HEK293 (cell line): Measurements from ENCODE around the gene EIF4G3.
"Not testable (repeated sequence)": the region's sequence is repeated elsewhere in the genome, so short reads cannot be mapped to it uniquely, and the experiment has no call there.

Source experiments
- HOXD13 ChIP-seq: sonication (generic); formaldehyde crosslinking; IDR thresholded peaks from 2 replicates; pipeline ENCODE4 v1.8.0; 2022; ENCODE audit warnings: missing genetic modification reagents, borderline replicate concordance
- ZNF510 ChIP-seq: fragments of 450-650 bp; formaldehyde crosslinking; IDR thresholded peaks from 2 replicates; pipeline ENCODE4 v1.5.1; 2018; ENCODE audit warnings: mild to moderate bottlenecking, missing genetic modification characterization, missing biosample characterization; ENCODE audit not compliant: insufficient replicate concordance
- TF ChIP-seq, protein P1 (sequence below): fragments of 450-650 bp; formaldehyde crosslinking; conservative IDR thresholded peaks from 2 replicates; pipeline ENCODE4 v1.5.1; 2016; ENCODE audit warnings: low read depth, missing biosample characterization, missing genetic modification characterization

DNA sequence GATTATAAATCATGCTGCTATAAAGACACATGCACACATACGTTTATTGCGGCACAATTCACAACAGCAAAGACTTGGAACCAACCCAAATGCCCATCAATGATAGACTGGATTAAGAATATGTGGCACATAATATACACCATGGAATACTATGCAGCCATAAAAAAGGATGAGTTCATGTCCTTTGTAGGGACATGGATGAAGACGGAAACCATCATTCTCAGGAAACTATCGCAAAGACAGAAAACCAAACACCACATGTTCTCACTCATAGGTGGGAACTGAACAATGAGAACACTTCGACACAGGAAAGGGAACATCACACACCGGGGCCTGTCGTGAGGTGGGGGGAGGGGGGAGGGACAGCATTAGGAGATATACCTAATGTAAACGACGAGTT is 82.4 kb downstream of the EIF4G3 start:
- TF ChIP-seq HOXD13 (CRISPR knock-in tag); ZNF510 (tag by site-specific recombination): not testable (repeated sequence)
- TF ChIP-seq, protein P1, sequence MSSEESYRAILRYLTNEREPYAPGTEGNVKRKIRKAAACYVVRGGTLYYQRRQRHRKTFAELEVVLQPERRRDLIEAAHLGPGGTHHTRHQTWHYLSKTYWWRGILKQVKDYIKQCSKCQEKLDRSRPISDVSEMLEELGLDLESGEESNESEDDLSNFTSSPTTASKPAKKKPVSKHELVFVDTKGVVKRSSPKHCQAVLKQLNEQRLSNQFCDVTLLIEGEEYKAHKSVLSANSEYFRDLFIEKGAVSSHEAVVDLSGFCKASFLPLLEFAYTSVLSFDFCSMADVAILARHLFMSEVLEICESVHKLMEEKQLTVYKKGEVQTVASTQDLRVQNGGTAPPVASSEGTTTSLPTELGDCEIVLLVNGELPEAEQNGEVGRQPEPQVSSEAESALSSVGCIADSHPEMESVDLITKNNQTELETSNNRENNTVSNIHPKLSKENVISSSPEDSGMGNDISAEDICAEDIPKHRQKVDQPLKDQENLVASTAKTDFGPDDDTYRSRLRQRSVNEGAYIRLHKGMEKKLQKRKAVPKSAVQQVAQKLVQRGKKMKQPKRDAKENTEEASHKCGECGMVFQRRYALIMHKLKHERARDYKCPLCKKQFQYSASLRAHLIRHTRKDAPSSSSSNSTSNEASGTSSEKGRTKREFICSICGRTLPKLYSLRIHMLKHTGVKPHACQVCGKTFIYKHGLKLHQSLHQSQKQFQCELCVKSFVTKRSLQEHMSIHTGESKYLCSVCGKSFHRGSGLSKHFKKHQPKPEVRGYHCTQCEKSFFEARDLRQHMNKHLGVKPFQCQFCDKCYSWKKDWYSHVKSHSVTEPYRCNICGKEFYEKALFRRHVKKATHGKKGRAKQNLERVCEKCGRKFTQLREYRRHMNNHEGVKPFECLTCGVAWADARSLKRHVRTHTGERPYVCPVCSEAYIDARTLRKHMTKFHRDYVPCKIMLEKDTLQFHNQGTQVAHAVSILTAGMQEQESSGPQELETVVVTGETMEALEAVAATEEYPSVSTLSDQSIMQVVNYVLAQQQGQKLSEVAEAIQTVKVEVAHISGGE (tag by site-specific recombination): not testable (repeated sequence)
